HEK293T (cell line): Measurements from ENCODE around the gene HDAC5.
"Not testable (repeated sequence)": the region's sequence is repeated elsewhere in the genome, so short reads cannot be mapped to it uniquely, and the experiment has no call there.

Experiments
- CTCF ChIA-PET: fragments of 350-600 bp; formaldehyde crosslinking; extraction: SDS; loops from one replicate; lab custom pipeline; 2021; ENCODE audit warnings: antibody characterized with exemption, inconsistent platforms; lab: Yijun Ruan, JAX
- POLR2A ChIA-PET: fragments of 350-600 bp; formaldehyde crosslinking; extraction: SDS; loops from one replicate; lab custom pipeline; 2020; ENCODE audit warnings: antibody characterized with exemption, inconsistent platforms; lab: Yijun Ruan, JAX
- DNase-seq: peaks from one replicate; pipeline ENCODE4 v3.0.0; 2012; ENCODE audit warnings: mixed read lengths; ENCODE audit errors: extremely low spot score
- ARNT ChIP-seq: fragments of 450-650 bp; IDR thresholded peaks from 2 replicates; pipeline ENCODE4 v1.6.1; 2017; ENCODE audit warnings: mild to moderate bottlenecking
- BHLHE40 ChIP-seq: fragments of 450-650 bp; IDR thresholded peaks from 2 replicates; pipeline ENCODE4 v1.6.1; 2016; ENCODE audit warnings: mild to moderate bottlenecking, moderate library complexity, borderline replicate concordance
- CTBP1 ChIP-seq: fragments of 450-650 bp; IDR thresholded peaks from 2 replicates; pipeline ENCODE4 v1.6.1; 2016; ENCODE audit warnings: borderline replicate concordance
- ELF4 ChIP-seq: fragments of 450-650 bp; IDR thresholded peaks from 2 replicates; pipeline ENCODE4 v1.6.1; 2017; ENCODE audit warnings: antibody characterized with exemption
- FOXA1 ChIP-seq: fragments of 450-650 bp; IDR thresholded peaks from 2 replicates; pipeline ENCODE4 v1.6.1; 2016; ENCODE audit warnings: mild to moderate bottlenecking
- FOXK2 ChIP-seq: fragments of 450-650 bp; IDR thresholded peaks from 2 replicates; pipeline ENCODE4 v1.6.1; 2016; ENCODE audit warnings: mild to moderate bottlenecking
- FOXM1 ChIP-seq: fragments of 450-650 bp; IDR thresholded peaks from 2 replicates; pipeline ENCODE4 v1.6.1; 2017; ENCODE audit warnings: mild to moderate bottlenecking, borderline replicate concordance
- HDGF ChIP-seq: fragments of 450-650 bp; IDR thresholded peaks from 2 replicates; pipeline ENCODE4 v1.6.1; 2017; ENCODE audit warnings: antibody characterized with exemption, borderline replicate concordance
- L3MBTL2 ChIP-seq: fragments of 450-650 bp; conservative IDR thresholded peaks from 2 replicates; pipeline ENCODE4 v1.6.1; 2016; ENCODE audit warnings: mild to moderate bottlenecking
- LEF1 ChIP-seq: fragments of 450-650 bp; IDR thresholded peaks from 2 replicates; pipeline ENCODE4 v1.6.1; 2017; ENCODE audit warnings: mild to moderate bottlenecking, borderline replicate concordance
- NFRKB ChIP-seq: fragments of 450-650 bp; IDR thresholded peaks from 2 replicates; pipeline ENCODE4 v1.6.1; 2016; ENCODE audit warnings: mild to moderate bottlenecking, moderate library complexity
- SP1 ChIP-seq: fragments of 450-650 bp; IDR thresholded peaks from 2 replicates; pipeline ENCODE4 v1.6.1; 2017
- SUZ12 ChIP-seq: fragments of 450-650 bp; IDR thresholded peaks from 2 replicates; pipeline ENCODE4 v1.6.1; 2016; ENCODE audit warnings: mild to moderate bottlenecking
- TARDBP ChIP-seq: fragments of 450-650 bp; IDR thresholded peaks from 2 replicates; pipeline ENCODE4 v1.6.1; 2016
- ZNF384 ChIP-seq: fragments of 450-650 bp; IDR thresholded peaks from 2 replicates; pipeline ENCODE4 v1.6.1; 2016
- TF ChIP-seq, protein P1 (sequence below): fragments of 450-650 bp; IDR thresholded peaks from 2 replicates; pipeline ENCODE4 v1.6.1; 2016

Gene HDAC5

DNA sequence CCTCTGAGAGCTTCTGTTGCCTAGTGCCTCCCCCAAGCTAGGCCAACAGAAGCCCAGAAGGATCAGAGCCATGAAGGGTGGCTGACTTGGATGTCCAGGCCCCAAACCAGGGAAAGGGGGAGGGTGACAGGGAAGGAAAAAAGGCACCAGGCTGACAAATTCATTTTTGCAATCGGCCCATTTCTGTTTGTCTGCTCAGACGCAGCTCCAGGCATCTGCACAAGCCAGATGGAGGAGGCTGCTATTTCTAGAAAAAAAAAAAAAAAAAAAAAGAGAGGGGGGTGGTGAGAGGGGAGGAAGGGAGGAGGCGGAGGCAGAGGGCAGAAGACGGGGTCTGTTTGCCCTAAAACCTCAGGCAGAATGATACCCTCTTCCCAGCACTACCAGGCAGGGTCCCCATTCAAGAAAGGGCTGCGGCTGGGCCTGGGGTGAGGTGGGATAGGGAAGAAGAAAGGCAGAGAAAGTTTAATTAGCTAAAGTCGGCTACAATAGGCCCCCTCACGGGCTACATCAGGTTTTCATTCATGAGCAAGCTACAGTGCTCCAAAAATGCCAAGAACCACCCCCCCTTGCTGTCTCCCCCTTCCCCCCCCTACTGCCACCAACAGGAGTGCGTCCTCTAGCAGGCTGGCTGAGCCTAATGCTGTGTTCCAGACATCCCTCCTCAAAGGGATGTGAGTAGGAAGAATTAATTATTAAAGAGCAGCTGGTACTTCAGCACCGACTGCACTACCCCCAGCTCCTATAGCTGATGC, 2.4 kb downstream of the HDAC5 start:
- no peak for TF ChIP-seq TARDBP
- TF ChIP-seq SP1, result no peak
- no peak for TF ChIP-seq LEF1
- no peak for TF ChIP-seq BHLHE40
- no peak for TF ChIP-seq FOXM1
- TF ChIP-seq ELF4, result no peak
- TF ChIP-seq L3MBTL2, result no peak
- no peak for TF ChIP-seq FOXK2
- no peak for TF ChIP-seq HDGF
- no peak for TF ChIP-seq ZNF384
- TF ChIP-seq CTBP1, result no peak
- TF ChIP-seq SUZ12, result no peak
- TF ChIP-seq ARNT, result no peak
- no peak for TF ChIP-seq FOXA1
- TF ChIP-seq NFRKB, result no peak
- POLR2A ChIA-PET, result interaction anchor here (1.7 to 3.2 kb wide), 3 partner anchors 17 to 25 kb away, joined by 5 to 20 read pairs (median 8); no protein-coding TSS in a partner anchor
- DNase-seq, result no peak
- CTCF ChIA-PET, result interaction anchor here (0.6 kb wide), 1 partner anchor 37 kb away, joined by 3 read pairs; no protein-coding TSS in a partner anchor

DNA sequence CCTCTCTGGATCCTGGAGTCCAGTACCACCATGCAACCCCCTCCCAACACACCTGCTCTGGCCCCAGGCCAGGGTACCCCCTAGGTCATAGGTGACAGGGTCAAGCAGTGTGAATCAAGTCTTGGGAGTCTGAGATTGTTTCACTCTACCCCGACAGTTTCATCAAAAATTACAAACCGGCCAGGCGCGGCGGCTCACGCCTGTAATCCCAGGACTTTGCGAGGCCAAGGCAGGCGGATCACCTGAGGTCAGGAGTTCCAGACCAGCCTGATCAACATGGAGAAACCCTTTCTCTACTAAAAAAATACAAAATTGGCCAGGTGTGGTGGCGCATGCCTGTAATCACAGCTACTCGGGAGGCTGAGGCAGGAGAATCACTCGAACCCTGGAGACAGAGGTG, 3.2 kb downstream of the HDAC5 start:
- CTCF ChIA-PET, DNase-seq: not testable (repeated sequence)
- POLR2A ChIA-PET, result interaction anchor here (2.7 kb wide), 1 partner anchor 18 kb away, joined by 8 read pairs; no protein-coding TSS in a partner anchor

DNA sequence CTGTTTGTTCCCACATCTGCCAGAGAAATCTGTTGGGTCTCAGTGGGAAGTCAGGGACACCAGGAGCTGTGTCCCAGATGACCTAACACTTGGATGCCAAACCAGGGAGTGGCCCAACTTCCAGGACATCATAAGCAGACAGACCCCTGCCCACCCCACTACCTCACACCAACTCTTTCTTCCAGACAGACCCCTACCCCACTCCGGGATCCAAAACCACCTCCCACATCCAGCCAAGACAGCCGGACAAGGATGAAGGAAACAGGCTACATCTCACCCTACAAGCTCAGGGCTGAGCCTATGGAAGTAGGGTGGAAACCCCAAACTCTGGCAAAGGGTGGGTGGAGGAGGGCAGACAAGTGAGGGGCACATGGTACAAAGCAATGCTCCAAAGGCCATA, 3.6 kb downstream of the HDAC5 start:
- CTCF ChIA-PET, result no interaction called here
- POLR2A ChIA-PET, result no interaction called here
- TF ChIP-seq FOXK2 (no peak), CTBP1 (no peak), BHLHE40 (no peak), SUZ12 (no peak), ELF4 (no peak), TARDBP (no peak), SP1 (no peak), FOXA1 (no peak), LEF1 (no peak), ZNF384 (no peak), L3MBTL2 (no peak), ARNT (no peak), HDGF (no peak)
- TF ChIP-seq, protein P1, sequence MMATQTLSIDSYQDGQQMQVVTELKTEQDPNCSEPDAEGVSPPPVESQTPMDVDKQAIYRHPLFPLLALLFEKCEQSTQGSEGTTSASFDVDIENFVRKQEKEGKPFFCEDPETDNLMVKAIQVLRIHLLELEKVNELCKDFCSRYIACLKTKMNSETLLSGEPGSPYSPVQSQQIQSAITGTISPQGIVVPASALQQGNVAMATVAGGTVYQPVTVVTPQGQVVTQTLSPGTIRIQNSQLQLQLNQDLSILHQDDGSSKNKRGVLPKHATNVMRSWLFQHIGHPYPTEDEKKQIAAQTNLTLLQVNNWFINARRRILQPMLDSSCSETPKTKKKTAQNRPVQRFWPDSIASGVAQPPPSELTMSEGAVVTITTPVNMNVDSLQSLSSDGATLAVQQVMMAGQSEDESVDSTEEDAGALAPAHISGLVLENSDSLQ, result no peak

DNA sequence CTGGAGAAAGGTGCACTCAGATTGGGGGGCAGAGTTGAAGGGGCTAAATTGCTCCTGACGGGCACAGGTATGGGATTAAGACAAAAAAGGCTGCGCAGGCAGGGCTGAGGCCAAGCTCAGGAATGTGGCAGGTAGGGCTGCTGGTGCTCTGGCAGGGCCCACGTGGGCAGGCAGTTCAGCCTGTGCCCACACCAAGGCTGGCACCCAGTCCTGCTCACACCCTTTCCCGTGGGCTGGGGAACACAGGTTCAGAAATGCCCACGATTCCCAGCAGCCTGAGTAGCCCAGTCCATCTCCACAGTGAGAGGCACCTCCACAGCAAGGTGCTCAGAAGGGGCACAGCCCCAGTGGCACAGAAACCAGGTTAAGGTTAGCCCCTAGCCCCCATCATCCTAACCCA, 4.4 kb downstream of the HDAC5 start:
- TF ChIP-seq NFRKB (no peak), FOXM1 (no peak), SUZ12 (no peak), CTBP1 (no peak), ELF4 (no peak)
- TF ChIP-seq, protein P1, result no peak
- DNase-seq, result no peak
- CTCF ChIA-PET, result interaction anchor here (0.6 kb wide), 1 partner anchor 32 kb away, joined by 3 read pairs; no protein-coding TSS in a partner anchor
- POLR2A ChIA-PET, result interaction anchor here (1.0 to 1.4 kb wide), 2 partner anchors 11 to 49 kb away, joined by 3 to 5 read pairs; no protein-coding TSS in a partner anchor

More for the DNA sequence above, 3.6 kb downstream of the HDAC5 start:
- no peak for DNase-seq

DNA sequence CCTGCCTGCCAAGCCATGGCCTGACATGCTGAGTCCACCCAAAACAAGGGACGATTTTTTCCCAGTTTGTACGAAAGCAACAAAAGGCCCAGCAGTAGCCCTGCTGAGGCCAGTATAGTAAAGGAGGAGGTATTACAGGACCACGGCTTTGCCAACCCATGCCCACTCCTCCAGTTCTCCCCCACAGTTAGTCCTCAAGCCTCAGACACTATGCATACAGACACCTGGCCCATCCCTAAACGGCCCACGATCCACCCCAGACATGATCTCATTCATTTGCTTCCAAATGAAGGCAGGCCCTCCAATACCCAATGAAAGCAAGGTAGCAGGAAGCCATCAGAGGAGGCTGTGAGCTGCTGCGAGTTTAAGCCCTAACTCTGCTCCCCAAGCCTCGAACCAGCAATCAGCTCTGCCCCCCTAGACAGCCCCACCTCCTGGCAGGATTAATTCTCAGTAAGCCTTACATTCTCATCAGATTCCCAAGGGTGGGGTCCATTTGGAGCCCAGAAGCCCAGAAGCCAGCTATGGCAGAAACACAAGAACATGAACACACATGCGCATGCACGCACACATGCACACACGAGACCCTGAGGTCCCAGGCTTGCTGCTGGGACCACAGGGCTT, 4.9 kb downstream of the HDAC5 start:
- DNase-seq, result no peak
- ChIA-PET POLR2A (interaction anchor here (1.0 to 1.4 kb wide), 3 partner anchors 12 to 68 kb away, joined by 3 to 5 read pairs (median 3); partner anchors contain the start of gene TMUB2), CTCF (interaction anchor here (0.6 to 1.1 kb wide), 3 partner anchors 18 to 90 kb away, joined by 3 read pairs; no protein-coding TSS in a partner anchor)
- TF ChIP-seq CTBP1 (no peak), TARDBP (no peak)

DNA sequence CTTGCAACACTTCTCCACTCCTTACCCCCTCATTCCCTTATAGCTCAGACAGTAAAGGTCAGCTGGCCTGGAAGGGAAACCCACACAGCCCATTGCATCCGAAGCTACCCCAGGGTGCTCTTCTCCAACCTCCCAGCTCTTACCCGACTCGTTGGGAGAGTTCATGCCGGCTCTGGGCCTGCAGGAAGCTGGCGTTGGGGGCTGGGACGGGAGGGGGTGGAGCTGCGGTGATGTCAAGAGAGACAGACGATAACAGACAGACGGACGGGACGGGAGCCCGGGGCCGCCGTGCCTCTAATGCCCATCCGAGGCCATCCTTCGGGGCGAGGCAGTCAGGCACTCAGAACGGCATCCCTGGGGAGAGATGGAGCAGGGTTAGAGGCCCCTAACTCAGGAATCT, 6.1 kb downstream of the HDAC5 start:
- TF ChIP-seq LEF1 (no peak), HDGF (no peak), ARNT (no peak)
- POLR2A ChIA-PET, result interaction anchor here (1.0 to 1.3 kb wide), 3 partner anchors 17 to 69 kb away, joined by 3 to 4 read pairs (median 3); partner anchors contain the start of genes LSM12 and TMUB2
- CTCF ChIA-PET, result interaction anchor here (1.0 to 2.9 kb wide), 3 partner anchors 17 to 51 kb away, joined by 3 to 10 read pairs (median 3); no protein-coding TSS in a partner anchor
- DNase-seq, result no peak
